C1 segment of cervical spinal cord (tissue), 14 donors: ENCODE results near the gene IL17RC.
"Not testable (repeated sequence)": the region's sequence is repeated elsewhere in the genome, so short reads cannot be mapped to it uniquely, and the experiment has no call there.

ENCODE experiments used
- DNase-seq, 14 donors: peaks; one replicate each; lab custom pipeline; 2025; lab: John Stamatoyannopoulos, UW

Gene IL17RC

DNA sequence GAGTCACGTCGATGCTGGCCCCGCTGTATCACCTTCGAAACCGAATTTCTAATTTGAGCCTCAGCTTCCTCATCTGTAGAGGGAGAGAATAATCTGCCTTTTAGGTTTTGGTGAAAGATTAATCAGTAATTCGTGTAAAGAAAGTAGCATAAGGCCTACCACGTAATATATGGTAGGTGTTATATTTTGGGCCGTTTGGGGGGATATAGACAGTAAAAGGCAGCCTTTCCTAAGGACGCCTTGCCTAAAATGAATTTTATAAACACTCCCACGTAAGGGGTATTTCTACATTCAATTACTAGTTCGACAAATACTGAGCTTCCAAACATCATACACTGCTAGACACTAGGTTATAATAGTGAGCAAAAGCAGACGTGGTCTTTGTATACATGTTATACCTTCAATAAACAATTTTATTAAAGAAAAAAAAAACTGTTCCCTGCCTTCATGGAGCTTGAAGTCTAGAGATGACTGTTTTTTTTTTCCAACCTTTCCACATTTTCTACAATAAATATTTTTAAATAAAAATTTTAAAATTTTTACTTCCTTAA, 25.8 kb upstream of the IL17RC start:
- DNase-seq, result no peak

DNA sequence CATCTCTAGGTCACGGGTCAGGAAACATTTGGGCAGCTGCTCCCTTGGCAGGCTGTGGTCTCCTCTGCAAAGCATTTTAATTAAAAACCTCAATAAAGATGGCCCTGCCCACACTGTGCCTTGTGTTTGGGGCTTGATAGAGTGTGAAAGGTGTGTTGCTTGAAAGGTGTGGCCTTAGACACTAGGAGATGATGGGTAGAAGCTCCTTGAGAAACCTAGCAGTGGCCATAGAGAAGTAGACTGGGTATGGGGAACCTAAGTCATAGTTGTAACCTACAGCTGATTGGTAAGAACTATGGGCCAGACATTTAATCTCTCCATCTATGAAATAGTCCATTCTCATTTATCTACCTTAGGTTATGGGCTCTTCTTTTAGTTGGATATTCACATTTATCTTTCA, 23.2 kb upstream of the IL17RC start:
- no peak for DNase-seq

DNA sequence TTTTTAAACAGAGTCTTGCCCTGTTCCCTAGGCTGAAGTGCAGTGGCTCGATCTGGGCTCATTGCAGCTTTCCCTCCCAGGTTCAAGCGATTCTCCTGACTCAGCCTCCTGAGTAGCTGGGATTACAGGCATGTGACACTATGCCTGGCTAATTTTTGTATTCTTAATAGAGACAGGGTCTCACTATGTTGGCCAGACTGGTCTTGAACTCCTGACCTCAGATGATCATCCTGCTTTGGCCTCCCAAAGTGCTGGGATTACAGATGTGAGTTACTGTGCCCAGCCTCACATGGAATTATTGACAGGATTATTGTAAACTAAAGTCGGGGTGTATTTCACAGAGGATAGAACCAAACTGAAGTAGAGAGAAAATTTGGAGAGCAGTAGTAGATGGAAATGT, 21.2 kb upstream of the IL17RC start:
- DNase-seq, result not testable (repeated sequence)

DNA sequence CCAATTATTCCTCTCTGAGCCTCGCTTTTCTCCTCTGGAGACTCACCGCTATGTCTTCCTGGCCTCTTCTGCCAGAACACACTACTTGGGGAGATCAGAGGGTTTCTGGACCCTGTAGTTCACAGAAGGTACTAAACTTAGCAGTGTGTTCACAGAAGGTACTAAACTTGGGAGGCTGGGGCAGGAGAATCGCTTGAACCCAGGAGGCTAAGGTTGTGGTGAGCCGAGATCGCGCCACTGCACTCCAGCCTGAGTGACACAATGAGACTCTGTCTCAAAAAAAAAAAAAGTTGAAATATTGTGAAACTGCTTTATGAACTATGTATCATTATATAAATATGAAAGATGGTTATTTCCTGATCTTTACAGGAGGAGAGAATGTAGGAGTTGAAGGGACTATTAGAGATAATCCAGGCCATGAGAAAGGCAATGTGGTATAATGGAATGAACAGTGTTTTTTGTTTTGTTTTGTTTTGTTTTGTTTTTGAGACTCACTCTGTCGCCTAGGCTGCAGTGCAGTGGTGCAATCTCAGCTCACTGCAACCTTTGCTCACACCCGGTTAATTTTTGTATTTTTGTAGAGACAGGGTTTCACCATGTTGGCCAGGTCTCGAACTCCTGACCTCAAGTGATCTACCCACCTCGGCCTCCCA, 20.0 kb upstream of the IL17RC start:
- DNase-seq, result not testable (repeated sequence)

DNA sequence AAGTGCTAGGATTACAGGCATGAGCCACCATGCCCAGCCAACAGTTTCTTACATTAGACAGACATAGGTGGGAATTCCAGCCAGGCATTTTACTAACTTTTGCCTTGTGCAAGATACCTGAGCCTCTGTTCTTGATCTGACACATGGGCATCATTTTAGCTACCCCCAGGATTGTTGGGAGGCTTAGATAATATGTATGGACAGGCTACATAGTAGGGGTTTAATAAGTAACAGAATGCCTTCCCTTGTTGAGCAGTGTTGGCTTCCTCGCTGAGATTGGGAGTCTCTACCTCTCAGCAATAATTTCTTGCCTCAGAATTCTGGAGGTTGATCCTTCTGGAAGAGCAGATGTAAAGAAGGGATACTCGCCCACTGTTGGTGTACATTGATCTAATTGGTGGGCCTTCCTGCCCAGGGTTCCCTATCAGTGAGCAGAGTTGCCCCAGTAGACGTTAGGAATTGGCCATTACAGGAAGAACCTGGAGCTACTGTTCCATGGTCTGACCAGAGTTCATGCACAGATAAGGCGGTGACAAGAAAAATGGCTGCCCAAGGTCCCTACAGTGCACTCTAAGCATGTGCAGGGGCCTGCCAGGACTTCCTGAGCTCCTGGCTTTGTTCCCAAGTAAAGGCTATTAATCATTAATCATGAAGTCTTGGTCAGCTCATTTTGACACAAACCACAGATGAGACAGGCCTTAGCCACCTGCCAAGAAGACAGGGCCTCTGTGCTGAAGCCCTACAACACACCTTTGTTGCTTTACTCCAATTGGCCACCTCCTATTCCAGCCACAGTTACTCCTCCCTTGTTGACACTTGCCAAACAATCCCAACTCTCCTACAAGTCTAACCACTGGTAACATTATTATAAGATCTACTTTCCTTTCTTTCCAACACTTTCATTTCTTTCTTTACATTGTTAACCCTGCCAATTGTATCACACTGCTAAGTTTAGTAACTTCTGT, 19.2 kb upstream of the IL17RC start:
- DNase-seq, result no peak

DNA sequence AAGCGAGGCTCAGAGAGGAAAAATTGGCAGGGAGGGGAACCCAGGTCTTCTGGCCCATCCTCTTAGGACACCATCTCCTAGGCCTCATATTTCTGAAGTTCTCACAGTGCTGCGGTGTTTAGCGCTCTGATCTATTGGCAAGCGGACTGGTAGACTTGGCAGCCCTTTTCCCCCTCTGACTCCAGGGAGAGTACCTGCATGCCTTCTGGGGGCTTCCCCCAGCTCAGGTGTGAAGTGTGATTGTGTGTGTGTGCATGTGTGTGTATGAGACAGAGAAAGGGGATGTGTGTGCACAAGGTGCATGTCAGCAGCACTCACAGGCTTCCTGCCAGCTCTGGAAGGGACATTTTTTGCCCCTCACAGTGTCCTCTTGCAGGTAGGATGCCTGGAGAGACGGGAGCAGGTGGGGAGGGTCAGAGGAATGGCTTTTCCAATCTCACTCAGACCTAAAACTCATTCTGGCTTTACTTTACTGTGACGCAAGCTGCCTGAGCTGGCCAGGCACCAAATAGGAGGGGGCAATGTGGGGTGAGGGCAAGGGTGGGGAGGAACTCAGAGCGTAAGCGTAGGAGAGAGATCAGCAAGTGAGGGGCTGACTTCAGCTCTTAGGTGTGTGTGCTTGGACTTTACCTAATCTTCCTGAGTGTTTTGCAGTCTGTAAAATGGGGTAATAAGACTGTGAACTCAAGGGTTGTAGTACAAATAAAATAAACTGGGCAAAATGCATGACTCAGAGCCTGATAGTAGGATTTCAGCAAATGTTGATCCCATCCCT, 18.2 kb upstream of the IL17RC start:
- DNase-seq, result no peak

DNA sequence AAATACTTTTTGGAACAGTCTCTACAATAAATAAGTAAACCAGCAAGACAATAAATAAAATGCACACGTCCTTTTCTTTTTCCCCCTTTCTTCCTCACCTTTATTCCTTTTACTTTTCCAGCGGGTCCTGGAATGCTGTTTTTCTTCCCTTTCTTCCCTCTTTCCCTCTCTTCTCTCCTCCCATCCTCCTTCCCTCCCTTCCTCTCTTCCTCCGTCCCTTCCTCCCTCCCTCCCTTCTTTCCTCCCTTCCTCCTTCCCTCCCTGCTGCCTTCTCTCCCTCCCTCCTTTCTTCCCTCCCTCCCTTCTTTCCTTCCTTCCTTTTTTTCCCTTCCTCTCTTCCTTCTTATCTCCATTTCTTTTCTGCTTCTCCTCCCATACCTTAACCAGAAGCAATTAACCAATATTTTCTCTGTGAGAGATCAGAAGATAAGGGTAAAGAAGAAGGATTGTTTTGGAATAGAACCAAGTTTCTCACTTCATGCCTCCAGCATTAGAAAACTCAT, 17.6 kb upstream of the IL17RC start:
- no peak for DNase-seq

DNA sequence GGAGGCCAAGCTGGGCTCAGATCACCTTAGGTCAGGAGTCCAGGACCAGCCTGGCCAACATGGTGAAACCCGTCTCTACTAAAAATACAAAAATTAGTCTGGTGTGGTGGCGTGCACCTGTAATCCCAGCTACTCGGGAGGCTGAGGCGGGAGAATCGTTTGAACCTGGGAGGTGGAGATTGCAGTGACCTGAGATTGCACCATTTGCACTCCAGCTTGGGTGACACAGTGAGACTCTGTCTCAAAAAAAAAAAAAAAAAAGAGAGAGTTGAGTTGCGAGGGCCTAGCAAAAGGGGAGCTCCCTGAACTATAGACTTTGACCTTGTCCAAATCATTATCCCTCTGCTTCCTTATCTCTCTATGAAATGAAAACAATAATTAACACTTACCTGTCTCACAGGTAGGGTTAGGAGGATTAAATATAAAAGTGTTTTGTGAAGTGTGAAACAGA, 15.9 kb upstream of the IL17RC start:
- not testable (repeated sequence) for DNase-seq

DNA sequence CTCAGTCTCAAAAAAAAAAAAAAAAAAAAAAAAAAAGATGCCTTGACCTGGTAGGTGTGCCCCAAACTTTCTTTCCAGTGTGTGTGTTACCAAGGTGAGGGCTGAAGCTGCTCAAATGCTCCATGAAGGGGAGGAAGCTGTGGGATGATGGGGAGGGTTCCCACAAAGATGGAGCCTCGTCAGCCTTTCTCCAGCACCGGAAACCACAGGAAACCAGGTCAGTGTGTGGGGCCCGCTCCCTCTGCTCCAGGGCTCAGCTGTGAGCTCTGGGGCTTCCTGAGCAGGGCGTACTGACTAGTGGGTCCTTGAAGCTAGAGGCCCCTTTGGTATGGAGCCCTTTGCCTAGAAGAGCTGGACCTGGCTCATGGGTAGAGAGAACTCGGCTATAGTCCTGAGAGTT, 14.9 kb upstream of the IL17RC start:
- DNase-seq, result no peak

DNA sequence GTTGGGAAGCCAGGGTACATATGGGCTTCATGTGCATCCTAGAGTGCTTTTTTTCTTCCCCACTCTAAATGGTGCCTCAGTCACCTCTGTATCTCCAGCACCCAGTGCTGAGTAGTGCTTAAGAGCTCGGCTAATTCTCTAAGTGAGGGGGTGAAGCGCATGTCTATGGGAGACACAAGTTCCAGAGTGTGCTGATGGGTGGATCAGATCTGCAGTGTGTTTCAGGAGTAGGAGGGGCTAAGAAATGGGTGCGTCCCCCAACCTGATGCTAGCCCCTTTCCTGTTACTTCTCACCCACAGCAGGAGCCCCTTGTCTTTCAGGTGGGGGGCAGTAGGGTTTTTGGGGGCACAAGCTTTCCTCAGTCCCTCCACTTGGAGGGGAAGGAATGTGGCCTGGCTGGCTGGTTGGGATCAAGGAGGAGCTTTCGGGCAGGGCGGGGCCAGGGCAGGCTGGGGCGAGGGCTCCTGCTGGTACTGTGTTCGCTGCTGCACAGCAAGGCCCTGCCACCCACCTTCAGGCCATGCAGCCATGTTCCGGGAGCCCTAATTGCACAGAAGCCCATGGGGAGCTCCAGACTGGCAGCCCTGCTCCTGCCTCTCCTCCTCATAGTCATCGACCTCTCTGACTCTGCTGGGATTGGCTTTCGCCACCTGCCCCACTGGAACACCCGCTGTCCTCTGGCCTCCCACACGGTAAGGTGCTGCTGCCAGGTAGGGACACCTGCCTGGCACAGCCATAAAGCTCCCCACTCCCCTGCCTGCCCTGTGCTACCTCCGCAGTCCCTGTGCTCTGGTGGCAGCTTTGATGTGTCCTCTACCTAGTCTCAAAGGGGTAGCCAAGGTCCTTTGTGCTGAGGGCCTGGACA, 14.3 kb upstream of the IL17RC start, which contains the start of gene IL17RE:
Gene IL17RE, plus strand, starts transcription at position 477 of the 866 bp plus-strand sequence. Its CDS starts 85 bp downstream, at position 562.
- peak in 1 of 14 donors; percentile 58 for DNase-seq

DNA sequence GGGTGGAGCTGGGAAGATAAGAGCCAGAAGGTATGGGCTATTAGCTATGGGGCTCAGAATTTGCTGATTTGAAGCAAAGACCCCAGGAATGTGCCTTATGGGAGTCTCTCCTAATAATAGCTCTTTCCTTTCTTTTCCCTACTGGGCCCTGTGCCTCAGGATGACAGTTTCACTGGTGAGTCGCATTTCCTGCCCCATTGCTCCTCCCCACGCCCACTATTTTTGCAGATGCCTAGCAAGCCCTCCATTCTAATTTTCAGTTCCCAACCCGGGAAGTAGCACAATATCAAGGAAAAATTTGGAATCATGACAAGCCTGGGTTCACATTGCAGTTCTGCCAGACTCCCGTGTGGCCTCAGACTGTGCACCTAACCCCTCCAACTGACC, 13.7 kb upstream of the IL17RC start:
- DNase-seq, result peak in 1 of 14 donors; percentile 54

DNA sequence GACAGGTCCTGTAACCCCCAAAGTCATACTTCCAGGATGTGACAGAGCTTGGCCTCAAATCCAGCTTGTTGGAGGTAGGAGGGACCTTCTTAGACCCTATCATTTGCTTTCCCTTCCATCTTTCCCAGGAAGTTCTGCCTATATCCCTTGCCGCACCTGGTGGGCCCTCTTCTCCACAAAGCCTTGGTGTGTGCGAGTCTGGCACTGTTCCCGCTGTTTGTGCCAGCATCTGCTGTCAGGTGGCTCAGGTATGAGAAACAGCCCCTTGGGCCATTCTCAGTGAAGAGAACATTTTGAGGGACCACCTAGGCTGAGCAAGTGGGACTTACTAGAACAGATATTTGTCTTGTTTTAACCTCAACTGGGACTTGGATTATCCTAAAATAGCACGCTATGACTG, 13.0 kb upstream of the IL17RC start:
- DNase-seq, result no peak

DNA sequence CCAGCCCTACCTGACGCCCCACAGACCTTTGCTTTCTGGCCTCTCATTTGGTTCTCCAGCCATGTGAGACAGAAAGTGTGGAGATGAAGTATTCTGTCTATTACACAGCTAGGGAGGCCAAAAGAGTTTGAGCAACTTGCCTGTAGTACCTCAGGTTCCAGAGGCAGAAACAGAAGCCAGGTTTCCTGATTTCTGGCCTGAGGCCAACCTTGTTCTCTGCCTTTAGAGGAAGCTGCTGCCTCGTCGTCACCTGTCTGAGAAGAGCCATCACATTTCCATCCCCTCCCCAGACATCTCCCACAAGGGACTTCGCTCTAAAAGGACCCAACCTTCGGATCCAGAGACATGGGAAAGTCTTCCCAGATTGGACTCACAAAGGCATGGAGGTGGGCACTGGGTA, 10.4 kb upstream of the IL17RC start:
- no peak for DNase-seq

DNA sequence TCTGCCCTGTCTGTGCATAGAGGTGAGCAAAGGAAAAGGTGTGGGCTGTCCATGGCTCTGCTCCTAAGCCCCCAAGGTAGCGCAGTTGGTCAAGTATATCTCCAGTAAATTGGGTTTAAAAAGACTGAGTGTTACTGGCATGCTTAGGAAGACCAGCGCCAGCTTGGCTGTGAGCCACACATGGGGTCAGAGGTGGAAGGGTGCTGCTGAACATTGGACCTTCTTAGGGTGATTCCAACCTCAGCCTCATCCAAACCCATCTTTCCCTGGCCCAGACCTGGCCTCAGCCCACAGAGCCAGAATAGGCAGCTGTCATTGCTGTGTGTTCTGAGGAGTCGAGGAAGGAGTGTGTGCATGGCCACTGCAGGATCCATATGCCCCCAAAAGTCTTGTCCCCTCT, 8.6 kb upstream of the IL17RC start:
- no peak for DNase-seq

DNA sequence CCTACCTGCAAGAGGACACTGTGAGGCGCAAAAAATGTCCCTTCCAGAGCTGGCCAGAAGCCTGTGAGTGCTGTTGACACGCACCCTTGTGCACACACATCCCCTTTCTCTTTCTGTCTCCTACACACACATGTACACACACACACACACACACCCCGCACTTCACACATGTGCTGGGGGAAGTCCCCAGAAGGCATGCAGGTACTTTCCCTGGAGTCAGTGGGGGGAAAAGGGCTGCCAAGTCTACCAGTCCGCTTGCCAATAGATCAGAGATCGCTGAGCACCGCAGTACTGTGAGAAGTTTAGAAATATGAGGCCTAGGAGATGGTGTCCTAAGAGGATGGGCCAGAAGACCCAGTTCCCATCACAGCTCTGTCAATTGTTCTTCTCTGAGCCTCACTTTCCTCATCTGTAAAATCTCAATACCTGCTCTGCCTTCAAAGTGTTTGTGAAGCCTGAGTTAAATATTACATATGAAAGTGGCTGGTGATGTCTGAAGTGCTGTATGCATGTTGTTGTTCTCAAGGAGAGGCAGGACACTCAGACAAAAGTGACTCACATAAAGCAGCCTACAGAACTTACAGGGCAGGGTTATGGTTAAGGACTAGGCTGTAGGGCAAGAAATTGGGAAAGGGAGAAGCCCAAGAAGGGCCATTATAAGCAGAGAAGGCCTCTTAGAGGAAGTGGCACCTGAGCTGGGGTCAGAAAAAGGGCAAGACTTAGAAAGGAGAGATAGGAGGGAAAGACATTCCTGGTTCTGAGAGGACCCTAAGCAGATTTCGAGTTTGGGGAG, 7.5 kb upstream of the IL17RC start:
- DNase-seq, result no peak

DNA sequence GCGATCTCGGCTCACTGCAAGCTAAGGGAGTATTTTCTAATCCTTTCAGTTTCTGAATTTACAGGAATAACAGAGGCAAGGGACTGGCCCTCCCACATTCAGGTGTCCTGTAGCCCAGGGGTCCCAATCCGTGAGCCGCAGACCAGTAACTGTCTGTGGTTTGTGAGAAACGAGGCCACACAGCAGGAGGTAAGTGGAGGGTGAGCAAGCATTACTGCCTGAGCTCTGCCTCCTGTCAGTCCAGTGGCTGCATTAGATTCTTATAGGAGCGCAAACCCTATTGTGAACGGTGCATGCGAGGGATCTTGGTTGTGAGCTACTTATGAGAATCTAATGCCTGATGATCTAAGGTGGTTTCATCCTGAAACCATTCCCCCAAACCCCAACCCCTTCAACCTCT, 5.0 kb upstream of the IL17RC start:
- no peak for DNase-seq

DNA sequence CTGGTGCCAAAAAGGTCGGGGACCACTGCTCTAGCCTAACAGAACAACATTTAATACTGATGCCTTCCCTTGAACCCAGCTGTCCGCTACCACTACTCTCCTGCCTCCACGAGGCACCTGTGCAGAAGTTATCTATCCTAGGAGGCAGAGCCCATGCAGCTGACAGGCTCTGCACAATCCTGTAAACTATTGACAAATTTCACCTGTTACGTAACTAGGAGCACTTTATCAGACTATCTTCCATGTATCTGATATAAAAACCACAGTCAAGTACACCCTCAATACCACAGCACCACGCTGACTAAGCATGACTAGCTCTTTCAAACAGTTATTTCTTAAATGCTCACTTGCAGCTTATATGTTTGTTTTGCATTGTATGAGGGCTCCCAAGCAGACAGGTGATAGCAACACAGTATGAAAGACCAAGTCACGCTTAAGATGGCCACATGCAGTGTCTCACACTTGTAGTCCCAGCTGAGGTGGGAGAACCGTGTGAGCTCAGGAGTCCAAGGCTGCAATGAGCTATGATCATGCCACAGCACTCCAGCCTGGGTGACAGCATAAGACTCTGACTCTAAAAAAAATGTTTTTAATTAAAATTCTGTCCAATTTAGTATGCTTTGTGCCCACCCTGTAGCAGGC, 4.5 kb upstream of the IL17RC start:
- no peak for DNase-seq

DNA sequence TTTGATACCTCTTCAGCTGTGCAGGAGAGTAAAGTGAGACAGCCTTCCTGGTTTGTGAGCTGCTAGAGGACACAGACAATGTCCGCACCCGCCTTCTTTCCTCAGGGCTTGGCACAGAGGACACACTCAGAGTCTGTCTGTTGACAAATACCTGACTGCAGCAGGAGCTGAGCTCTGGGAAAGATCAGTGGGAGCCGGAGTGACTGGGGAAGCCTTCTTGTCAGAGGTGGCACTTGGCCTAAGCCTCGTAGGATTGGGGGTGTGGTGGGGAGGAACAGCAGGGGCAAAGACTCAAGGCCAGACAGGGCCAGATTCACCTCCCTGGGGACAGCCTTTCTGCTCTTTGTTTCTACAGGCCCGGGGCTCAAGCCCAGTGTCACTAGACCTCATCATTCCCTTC, 3.3 kb upstream of the IL17RC start:
- no peak for DNase-seq

DNA sequence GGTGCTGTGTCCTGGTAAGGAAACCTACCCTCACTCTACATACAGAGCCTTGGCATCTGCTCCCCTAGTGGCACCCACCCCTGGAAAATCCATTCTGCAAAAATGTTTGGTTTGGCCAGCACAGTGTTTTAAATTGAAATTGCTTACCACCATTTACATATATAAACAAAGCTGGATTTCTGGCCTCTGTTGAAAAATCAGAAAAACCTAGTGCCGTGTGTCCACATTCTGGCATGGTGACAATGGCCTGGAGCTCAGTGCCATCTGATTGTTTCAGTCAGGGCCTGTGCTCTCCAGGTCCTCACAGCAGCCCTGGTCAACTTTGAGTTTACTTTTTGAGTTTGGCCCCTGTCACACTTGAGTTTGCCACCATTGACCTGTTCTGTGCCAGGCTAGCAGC, 2.9 kb upstream of the IL17RC start:
- no peak for DNase-seq
